ENCODE results near the gene ZNF639.
A peak's percentile ranks its signal among the peaks of the same experiment; 100 is the strongest.

Gene ZNF639

GRCh38 chr3:179309225-179310078, 13.4 kb upstream of the ZNF639 start:
- no peak overlapping the region for H3K4me3 ChIP-seq (ENCODE audit: low read length)
- no peaks in the 10 kb centered on the region for H3K27me3 ChIP-seq (ENCODE audit: control insufficient read depth, insufficient read depth, low read length)
- no peak overlapping the region for H3K27ac ChIP-seq (ENCODE audit: low read length)
- no CpG with 5 or more reads among the region's 1 CpG for WGBS (ENCODE audit: insufficient coverage, insufficient read length)
- no peak for DNase-seq (ENCODE audit: low read depth, low spot score)
- no peaks in the 10 kb centered on the region for H3K36me3 ChIP-seq (ENCODE audit: control insufficient read depth, insufficient read depth, low read length)
- H3K4me1 ChIP-seq (ENCODE audit: control insufficient read depth, insufficient read depth, low read length) = no peaks in the 10 kb centered on the region
- no peaks in the 10 kb centered on the region for H3K9me3 ChIP-seq (ENCODE audit: control insufficient read depth, insufficient read depth, low read length)

GRCh38 chr3:179318876-179319275, 4.0 kb upstream of the ZNF639 start:
- Histone ChIP-seq H3K27ac (ENCODE audit: low read length) (no peak overlapping the region), H3K4me1 (ENCODE audit: control insufficient read depth, insufficient read depth, low read length) (peaks cover 1% of the 10 kb centered on the region; the same call in 1 of the 2 replicates), H3K4me3 (ENCODE audit: low read length) (no peak overlapping the region), H3K36me3 (ENCODE audit: control insufficient read depth, insufficient read depth, low read length) (no peaks in the 10 kb centered on the region), H3K9me3 (ENCODE audit: control insufficient read depth, insufficient read depth, low read length) (no peaks in the 10 kb centered on the region), H3K27me3 (ENCODE audit: control insufficient read depth, insufficient read depth, low read length) (no peaks in the 10 kb centered on the region)
- no peak for DNase-seq (ENCODE audit: low read depth, low spot score)
- no CpG with 5 or more reads among the region's 2 CpGs for WGBS (ENCODE audit: insufficient coverage, insufficient read length)

GRCh38 chr3:179321668-179322285, 1.1 kb upstream of the ZNF639 start:
- no peak overlapping the region for H3K27ac ChIP-seq (ENCODE audit: low read length)
- H3K9me3 ChIP-seq (ENCODE audit: control insufficient read depth, insufficient read depth, low read length) = no peaks in the 10 kb centered on the region
- no peaks in the 10 kb centered on the region for H3K27me3 ChIP-seq (ENCODE audit: control insufficient read depth, insufficient read depth, low read length)
- H3K4me3 ChIP-seq (ENCODE audit: low read length) = no peak overlapping the region
- no peaks in the 10 kb centered on the region for H3K36me3 ChIP-seq (ENCODE audit: control insufficient read depth, insufficient read depth, low read length)
- peak; percentile 16 for DNase-seq (ENCODE audit: low read depth, low spot score)
- WGBS (ENCODE audit: insufficient coverage, insufficient read length) = no CpG with 5 or more reads among the region's 10 CpGs
- peaks cover 1% of the 10 kb centered on the region; the same call in 1 of the 2 replicates for H3K4me1 ChIP-seq (ENCODE audit: control insufficient read depth, insufficient read depth, low read length)

- no peaks in the 10 kb centered on the region for H3K9me3 ChIP-seq (ENCODE audit: control insufficient read depth, insufficient read depth, low read length)
- no peaks in the 10 kb centered on the region for H3K27me3 ChIP-seq (ENCODE audit: control insufficient read depth, insufficient read depth, low read length)
- no peak for DNase-seq (ENCODE audit: low read depth, low spot score)
- H3K4me1 ChIP-seq (ENCODE audit: control insufficient read depth, insufficient read depth, low read length) = peaks cover 1% of the 10 kb centered on the region; the same call in 1 of the 2 replicates
- WGBS (ENCODE audit: insufficient coverage, insufficient read length) = no CpG with 5 or more reads among the region's 81 CpGs
- H3K27ac ChIP-seq (ENCODE audit: low read length) = no peak overlapping the region
- no peaks in the 10 kb centered on the region for H3K36me3 ChIP-seq (ENCODE audit: control insufficient read depth, insufficient read depth, low read length)
- peak overlapping the region; percentile 91 for H3K4me3 ChIP-seq (ENCODE audit: low read length)
Observed at GRCh38 chr3:179323197-179324110, 623 bp downstream of the ZNF639 start.

GRCh38 chr3:179324270-179324754, 1.5 kb downstream of the ZNF639 start:
- H3K4me3 ChIP-seq (ENCODE audit: low read length) = peak overlapping the region; percentile 91; the same call in 1 of the 2 replicates
- no peaks in the 10 kb centered on the region for H3K27me3 ChIP-seq (ENCODE audit: control insufficient read depth, insufficient read depth, low read length)
- no peak for DNase-seq (ENCODE audit: low read depth, low spot score)
- no CpG with 5 or more reads among the region's 8 CpGs for WGBS (ENCODE audit: insufficient coverage, insufficient read length)
- no peaks in the 10 kb centered on the region for H3K9me3 ChIP-seq (ENCODE audit: control insufficient read depth, insufficient read depth, low read length)
- peaks cover 1% of the 10 kb centered on the region; the same call in 1 of the 2 replicates for H3K4me1 ChIP-seq (ENCODE audit: control insufficient read depth, insufficient read depth, low read length)
- no peak overlapping the region for H3K27ac ChIP-seq (ENCODE audit: low read length)
- peaks cover 5% of the 10 kb centered on the region; the same call in 1 of the 2 replicates for H3K36me3 ChIP-seq (ENCODE audit: control insufficient read depth, insufficient read depth, low read length)

- WGBS (ENCODE audit: insufficient coverage, insufficient read length) = no CpG with 5 or more reads among the region's 1 CpG
- Histone ChIP-seq H3K9me3 (ENCODE audit: control insufficient read depth, insufficient read depth, low read length) (no peaks in the 10 kb centered on the region), H3K36me3 (ENCODE audit: control insufficient read depth, insufficient read depth, low read length) (peaks cover 18% of the 10 kb centered on the region), H3K27me3 (ENCODE audit: control insufficient read depth, insufficient read depth, low read length) (no peaks in the 10 kb centered on the region), H3K4me1 (ENCODE audit: control insufficient read depth, insufficient read depth, low read length) (no peaks in the 10 kb centered on the region), H3K4me3 (ENCODE audit: low read length) (no peak overlapping the region), H3K27ac (ENCODE audit: low read length) (no peak overlapping the region)
- no peak for DNase-seq (ENCODE audit: low read depth, low spot score)
Observed at GRCh38 chr3:179330438-179330837, 7.6 kb downstream of the ZNF639 start.

GRCh38 chr3:179332240-179332639, 9.4 kb downstream of the ZNF639 start:
- Histone ChIP-seq H3K27me3 (ENCODE audit: control insufficient read depth, insufficient read depth, low read length) (no peaks in the 10 kb centered on the region), H3K27ac (ENCODE audit: low read length) (no peak overlapping the region), H3K9me3 (ENCODE audit: control insufficient read depth, insufficient read depth, low read length) (no peaks in the 10 kb centered on the region), H3K4me1 (ENCODE audit: control insufficient read depth, insufficient read depth, low read length) (no peaks in the 10 kb centered on the region), H3K36me3 (ENCODE audit: control insufficient read depth, insufficient read depth, low read length) (peaks cover 18% of the 10 kb centered on the region), H3K4me3 (ENCODE audit: low read length) (no peak overlapping the region)
- no CpG with 5 or more reads among the region's 4 CpGs for WGBS (ENCODE audit: insufficient coverage, insufficient read length)
- no peak for DNase-seq (ENCODE audit: low read depth, low spot score)

GRCh38 chr3:179333084-179333483, 10.3 kb downstream of the ZNF639 start:
- Histone ChIP-seq H3K27me3 (ENCODE audit: control insufficient read depth, insufficient read depth, low read length) (no peaks in the 10 kb centered on the region), H3K36me3 (ENCODE audit: control insufficient read depth, insufficient read depth, low read length) (peaks cover 18% of the 10 kb centered on the region), H3K9me3 (ENCODE audit: control insufficient read depth, insufficient read depth, low read length) (no peaks in the 10 kb centered on the region), H3K27ac (ENCODE audit: low read length) (no peak overlapping the region), H3K4me1 (ENCODE audit: control insufficient read depth, insufficient read depth, low read length) (no peaks in the 10 kb centered on the region), H3K4me3 (ENCODE audit: low read length) (no peak overlapping the region)
- no peak for DNase-seq (ENCODE audit: low read depth, low spot score)
- no CpG with 5 or more reads among the region's 2 CpGs for WGBS (ENCODE audit: insufficient coverage, insufficient read length)

- no peaks in the 10 kb centered on the region for H3K9me3 ChIP-seq (ENCODE audit: control insufficient read depth, insufficient read depth, low read length)
- DNase-seq (ENCODE audit: low read depth, low spot score) = no peak
- H3K36me3 ChIP-seq (ENCODE audit: control insufficient read depth, insufficient read depth, low read length) = peaks cover 8% of the 10 kb centered on the region; the same call in 1 of the 2 replicates
- no peaks in the 10 kb centered on the region for H3K4me1 ChIP-seq (ENCODE audit: control insufficient read depth, insufficient read depth, low read length)
- no peaks in the 10 kb centered on the region for H3K27me3 ChIP-seq (ENCODE audit: control insufficient read depth, insufficient read depth, low read length)
- no CpG with 5 or more reads among the region's 1 CpG for WGBS (ENCODE audit: insufficient coverage, insufficient read length)
- no peak overlapping the region for H3K4me3 ChIP-seq (ENCODE audit: low read length)
- H3K27ac ChIP-seq (ENCODE audit: low read length) = no peak overlapping the region
Observed at GRCh38 chr3:179336345-179336929, 13.6 kb downstream of the ZNF639 start.

Data from iPS DF 6.9 (cell line).